Transverse colon (tissue), 4 donors: Measurements from ENCODE around the gene KCNJ5. TPM values are rescaled to one million over a fixed set of nuclear protein-coding genes. Genes with fewer than 3 reads are reported as not detected.

Experiments used
- DNase-seq: peaks from one replicate; pipeline ENCODE4 v3.0.0-alpha.2; 2019
- H3K27ac ChIP-seq, 4 donors: fragments of 200-600 bp; sonication (generic); 2 replicates each; pipeline ENCODE4 v1.5.1; 2016 to 2018; ENCODE audit warnings: inconsistent platforms in 4 of 4
- H3K27me3 ChIP-seq: fragments of 200-600 bp; sonication (generic); 2 replicates; pipeline ENCODE4 v1.5.1; 2017; ENCODE audit warnings: inconsistent platforms
- H3K36me3 ChIP-seq, 4 donors: fragments of 200-600 bp; sonication (generic); 2 replicates each; pipeline ENCODE4 v1.5.1; 2017 to 2019; ENCODE audit warnings: inconsistent platforms in 4 of 4
- H3K4me1 ChIP-seq, 4 donors: fragments of 200-600 bp; sonication (generic); 2 replicates each; pipeline ENCODE4 v1.5.1; 2017 to 2020; ENCODE audit warnings: inconsistent platforms in 4 of 4
- H3K4me3 ChIP-seq, 4 donors: fragments of 200-600 bp; sonication (generic); 1 replicate in 1 of 4; 2 replicates in 3 of 4; pipeline versions ENCODE4 v1.5.1 to v1.6.1; 2017 to 2019; ENCODE audit warnings: inconsistent platforms in 4 of 4
- H3K9me3 ChIP-seq, 2 donors: fragments of 200-600 bp; sonication (generic); 2 replicates each; pipeline ENCODE4 v1.5.1; 2017 to 2019; ENCODE audit warnings: inconsistent platforms in 2 of 2
- CTCF ChIP-seq, 5 experiments: fragments of 200-600 bp in 3 of 5; fragments of 450-650 bp in 2 of 5; sonication (generic) in 3 of 5; IDR thresholded peaks; 1 replicate in 2 of 5; 2 replicates in 3 of 5; pipeline ENCODE4 v1.5.1; 2016 to 2017; ENCODE audit warnings: antibody characterized with exemption in 5 of 5, inconsistent platforms in 3 of 5, mild to moderate bottlenecking in 2 of 5, moderate library complexity in 1 of 5
- EP300 ChIP-seq: sonication (generic); formaldehyde crosslinking; IDR thresholded peaks from one replicate; pipeline ENCODE4 v1.6.1; 2017; ENCODE audit warnings: antibody characterized with exemption, low read depth
- POLR2A ChIP-seq: fragments of 450-650 bp; IDR thresholded peaks from one replicate; pipeline ENCODE4 v1.6.1; 2016; ENCODE audit warnings: antibody characterized with exemption, mild to moderate bottlenecking, moderate library complexity
- POLR2AphosphoS5 ChIP-seq, 3 donors: sonication (generic); formaldehyde crosslinking; IDR thresholded peaks; one replicate each; pipeline ENCODE4 v1.6.1; 2016; ENCODE audit warnings: antibody characterized with exemption in 3 of 3
- WGBS, 2 donors: methylation state at CpG; one replicate each; pipeline ENCODE4 v1.1.5; 2018; ENCODE audit warnings: low coverage in 1 of 2; 5-methylcytosine and 5-hydroxymethylcytosine counted together
- in situ Hi-C, 4 donors: fragments of 200-750 bp; cut with MboI; loops; one replicate each; pipeline versions ENCODE4 v1.15.0 to v1.15.1; 2017; ENCODE audit warnings: low sequenced_read_pairs in 3 of 4, low pct_ligation_motif_present in 1 of 4, low pct_unique_long_range_greater_than_20kb in 1 of 4
- intact Hi-C: fragments of 100-400 bp; cut with DNase I; formaldehyde crosslinking; loops from one replicate; pipeline ENCODE4 v1.15.1; 2023; ENCODE audit warnings: low total_unique reads
- total RNA-seq, 4 donors: library from RNA; depleted of rRNA; stranded (reverse); fragments of >200 nt; gene quantifications; one replicate each; pipeline ENCODE4 v1.1.0, GENCODE V29; 2016

Gene KCNJ5
- total RNA-seq: 10 to 100 TPM in 2 of 4 donors, under 1 TPM in 2; 0.14 to 17.1 (median 7.4) TPM

- 0 to 8% methylated on average over 6 to 33 of the region's 85 CpGs for WGBS, 2 donors
- in situ Hi-C loops (loop anchor here in 2 of 4 donors (25.0 kb wide), 1 partner anchor 447 kb away; no protein-coding TSS in a partner anchor), intact Hi-C loops (no loop called here)
- Histone ChIP-seq H3K27me3 (peaks cover 38% of the 10 kb centered on the region), H3K9me3 (no peaks in the 10 kb centered on the region), H3K4me3 (peak within 1 kb of the TSS; percentile 13 to 54 (median 34)), H3K27ac (no peak within 1 kb of the TSS), H3K36me3 (no peaks in the 10 kb centered on the region), H3K4me1 (peaks cover 6 to 32% (median 11%) of the 10 kb centered on the region in 4 donors)
- DNase-seq: no peak
- TF ChIP-seq EP300 (no peak), POLR2AphosphoS5 (IDR thresholded peaks at IDR 0.05) (no peak), POLR2A (no peak), CTCF (IDR thresholded peaks at IDR 0.05) (no peak)
These were observed at the start of gene KCNJ5 for GRCh38 chr11:128890543-128891368. Gene KCNJ5, plus strand, starts transcription at chr11:128891356. Its CDS starts 19,918 bp downstream, at chr11:128911274.

GRCh38 chr11:128841461-128842072 lies 49.6 kb upstream of the KCNJ5 start:
- Histone ChIP-seq H3K4me1 (no peaks in the 10 kb centered on the region), H3K36me3 (no peaks in the 10 kb centered on the region), H3K27ac (no peak overlapping the region), H3K4me3 (no peak overlapping the region), H3K27me3 (no peaks in the 10 kb centered on the region), H3K9me3 (no peaks in the 10 kb centered on the region)
- no peak for TF ChIP-seq CTCF (IDR thresholded peaks at IDR 0.05)
- no peak for TF ChIP-seq POLR2A
- TF ChIP-seq EP300: no peak
- TF ChIP-seq POLR2AphosphoS5 (IDR thresholded peaks at IDR 0.05): no peak
- DNase-seq: no peak
- WGBS, 2 donors: 80 to 93% methylated on average over 7 of the region's 7 CpGs
- intact Hi-C loops (no loop called here), in situ Hi-C loops (loop anchor here in 3 of 4 donors (25.0 kb wide), 3 partner anchors 204 to 804 kb away; no protein-coding TSS in a partner anchor)

- intact Hi-C loops (no loop called here), in situ Hi-C loops (loop anchor here in 3 of 4 donors (25.0 kb wide), 3 partner anchors 206 to 806 kb away; no protein-coding TSS in a partner anchor)
- TF ChIP-seq POLR2AphosphoS5 (IDR thresholded peaks at IDR 0.05) (no peak), CTCF (IDR thresholded peaks at IDR 0.05) (no peak), POLR2A (no peak), EP300 (no peak)
- no peak for DNase-seq
- no peaks in the 10 kb centered on the region for H3K9me3 ChIP-seq
- H3K4me1 ChIP-seq: no peaks in the 10 kb centered on the region
- H3K27me3 ChIP-seq: no peaks in the 10 kb centered on the region
- H3K36me3 ChIP-seq: no peaks in the 10 kb centered on the region
- no peak overlapping the region for H3K27ac ChIP-seq
- no peak overlapping the region for H3K4me3 ChIP-seq
- 52 to 62% methylated on average over 2 of the region's 2 CpGs for WGBS, 2 donors
These were observed 47.9 kb upstream of the KCNJ5 start for GRCh38 chr11:128843198-128843785.

- WGBS, 2 donors: 52% methylated on average over 2 of the region's 2 CpGs; no CpG with 5 or more reads in 1 of the 2 donors
- in situ Hi-C loops (loop anchor here in 3 of 4 donors (25.0 kb wide), 3 partner anchors 208 to 808 kb away; no protein-coding TSS in a partner anchor), intact Hi-C loops (no loop called here)
- H3K4me1 ChIP-seq: no peaks in the 10 kb centered on the region
- no peaks in the 10 kb centered on the region for H3K27me3 ChIP-seq
- no peaks in the 10 kb centered on the region for H3K36me3 ChIP-seq
- no peaks in the 10 kb centered on the region for H3K9me3 ChIP-seq
- TF ChIP-seq EP300: no peak
- TF ChIP-seq CTCF (IDR thresholded peaks at IDR 0.05): no peak
- TF ChIP-seq POLR2A: no peak
- TF ChIP-seq POLR2AphosphoS5 (IDR thresholded peaks at IDR 0.05): no peak
- no peak overlapping the region for H3K27ac ChIP-seq
- H3K4me3 ChIP-seq: no peak overlapping the region
- no peak for DNase-seq
These were observed 45.8 kb upstream of the KCNJ5 start for GRCh38 chr11:128845334-128845780.
